Adrenal gland (tissue), 5 donors: ENCODE measurements around the gene PPM1E.
"Not testable (repeated sequence)": the region's sequence is repeated elsewhere in the genome, so short reads cannot be mapped to it uniquely, and the experiment has no call there.

Source experiments
- CTCF ChIP-seq, 6 experiments: fragments of 450-650 bp in 4 of 6; fragments of 200-600 bp in 2 of 6; sonication (generic) in 1 of 6; IDR thresholded peaks; 1 replicate in 5 of 6; 2 replicates in 1 of 6; pipeline versions ENCODE4 v1.5.1 to v1.8.0; 2016 to 2021; ENCODE audit warnings: antibody characterized with exemption in 6 of 6, mild to moderate bottlenecking in 2 of 6, moderate library complexity in 1 of 6
- POLR2A ChIP-seq, 2 donors: fragments of 450-650 bp; IDR thresholded peaks; one replicate each; pipeline ENCODE4 v1.6.1; 2017; ENCODE audit warnings: antibody characterized with exemption in 2 of 2, mild to moderate bottlenecking in 2 of 2, moderate library complexity in 1 of 2
- donor health status: DM: no; HTN: no; CAD: no.

GRCh38 chr17:58846413-58846812 is 90.8 kb downstream of the PPM1E start:
- not testable (repeated sequence) for TF ChIP-seq CTCF, POLR2A (IDR thresholded peaks at IDR 0.05)
